GM13977 (cell line): ENCODE data around the gene NKPD1.
A peak's percentile ranks its signal among the peaks of the same experiment; 100 is the strongest.

Source experiments
- DNase-seq: peaks from one replicate; pipeline ENCODE4 v3.0.0; 2012; ENCODE audit warnings: low spot score
- CTCF ChIP-seq: IDR thresholded peaks from 2 replicates; pipeline ENCODE4 v1.5.1; 2012; ENCODE audit warnings: mild to moderate bottlenecking, control low read depth; ENCODE audit not compliant: insufficient read depth; ENCODE audit errors: extremely low read depth, missing control alignments
- in situ Hi-C: fragments of 300-500 bp; cut with MboI; formaldehyde crosslinking; loops from one replicate; pipeline ENCODE4 v1.12.0; 2022; ENCODE audit warnings: low sequenced_read_pairs, low pct_unique_long_range_greater_than_20kb, mixed read lengths, inconsistent platforms; ENCODE audit not compliant: unreplicated experiment

The NKPD1 gene

GRCh38 chr19:45142016-45142725 lies 18.6 kb downstream of the NKPD1 start:
- peak; percentile 21 for DNase-seq
- in situ Hi-C loops = no loop called here
- no peak for TF ChIP-seq CTCF

- in situ Hi-C loops = no loop called here
- peak; percentile 31 for DNase-seq
- TF ChIP-seq CTCF = no peak
Observed at GRCh38 chr19:45141203-45141900, 19.4 kb downstream of the NKPD1 start.

GRCh38 chr19:45140533-45140932 lies 20.2 kb downstream of the NKPD1 start:
- in situ Hi-C loops = no loop called here
- peak; percentile 30 for DNase-seq
- TF ChIP-seq CTCF = no peak

GRCh38 chr19:45140144-45140503 lies 20.7 kb downstream of the NKPD1 start:
- TF ChIP-seq CTCF = no peak
- DNase-seq = no peak
- in situ Hi-C loops = no loop called here

- in situ Hi-C loops = no loop called here
- TF ChIP-seq CTCF = no peak
- peak; percentile 23 for DNase-seq
Observed at GRCh38 chr19:45139286-45140143, 21.3 kb downstream of the NKPD1 start.

- peak; percentile 20 for DNase-seq
- in situ Hi-C loops = no loop called here
- TF ChIP-seq CTCF = no peak
Observed at GRCh38 chr19:45138303-45138751, 22.5 kb downstream of the NKPD1 start.
